T follicular helper cell (primary cell): ENCODE data around the gene MCM5.
"Not testable (repeated sequence)": the region's sequence is repeated elsewhere in the genome, so short reads cannot be mapped to it uniquely, and the experiment has no call there.

Experiments
- DNase-seq: peaks from one replicate; pipeline ENCODE4 v3.0.0-alpha.2; 2020; ENCODE audit warnings: low read depth

MCM5 gene

GRCh38 chr22:35432228-35432905 lies 32.4 kb downstream of the MCM5 start:
- DNase-seq: no peak

- no peak for DNase-seq
Measured at GRCh38 chr22:35434061-35434710, 34.2 kb downstream of the MCM5 start.

- no peak for DNase-seq
Measured at GRCh38 chr22:35435201-35435740, 35.3 kb downstream of the MCM5 start.

GRCh38 chr22:35436421-35436820 lies 36.5 kb downstream of the MCM5 start:
- no peak for DNase-seq

- DNase-seq: no peak
Measured at GRCh38 chr22:35437049-35437448, 37.1 kb downstream of the MCM5 start.

DNA sequence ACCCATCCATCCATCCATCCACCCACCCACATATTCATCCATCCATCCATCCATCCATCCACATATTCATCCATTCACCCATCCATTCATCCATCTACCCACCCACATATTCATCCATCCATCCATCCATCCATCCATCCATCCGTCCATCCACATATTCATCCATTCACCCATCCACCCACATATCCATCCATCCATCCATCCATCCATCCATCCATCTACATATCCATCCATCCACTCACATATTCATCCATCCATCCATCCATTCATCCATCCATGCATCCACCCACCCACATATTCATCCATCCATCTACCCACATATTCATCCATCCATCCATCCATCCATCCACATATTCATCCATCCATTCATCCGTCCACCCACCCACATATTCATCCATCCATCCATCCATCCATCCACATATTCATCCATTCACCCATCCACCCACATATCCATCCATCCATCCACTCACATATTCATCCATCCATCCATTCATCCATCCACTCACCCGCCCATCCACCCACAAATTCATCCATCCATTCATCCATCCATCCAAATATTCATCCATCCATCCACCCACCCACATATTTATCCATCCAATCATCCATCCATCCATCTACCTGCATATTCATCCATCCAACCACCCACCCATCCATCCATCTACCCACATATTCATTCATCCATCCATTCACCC lies 38.9 kb downstream of the MCM5 start:
- not testable (repeated sequence) for DNase-seq

- DNase-seq: no peak
Measured at GRCh38 chr22:35439365-35439717, 39.4 kb downstream of the MCM5 start.

- DNase-seq: no peak
Measured at GRCh38 chr22:35440129-35440528, 40.2 kb downstream of the MCM5 start.

- DNase-seq: no peak
Measured at GRCh38 chr22:35441489-35442100, 41.7 kb downstream of the MCM5 start.

- DNase-seq: no peak
Measured at GRCh38 chr22:35442471-35442870, 42.5 kb downstream of the MCM5 start.

- no peak for DNase-seq
Measured at GRCh38 chr22:35443338-35443737, 43.4 kb downstream of the MCM5 start.

DNA sequence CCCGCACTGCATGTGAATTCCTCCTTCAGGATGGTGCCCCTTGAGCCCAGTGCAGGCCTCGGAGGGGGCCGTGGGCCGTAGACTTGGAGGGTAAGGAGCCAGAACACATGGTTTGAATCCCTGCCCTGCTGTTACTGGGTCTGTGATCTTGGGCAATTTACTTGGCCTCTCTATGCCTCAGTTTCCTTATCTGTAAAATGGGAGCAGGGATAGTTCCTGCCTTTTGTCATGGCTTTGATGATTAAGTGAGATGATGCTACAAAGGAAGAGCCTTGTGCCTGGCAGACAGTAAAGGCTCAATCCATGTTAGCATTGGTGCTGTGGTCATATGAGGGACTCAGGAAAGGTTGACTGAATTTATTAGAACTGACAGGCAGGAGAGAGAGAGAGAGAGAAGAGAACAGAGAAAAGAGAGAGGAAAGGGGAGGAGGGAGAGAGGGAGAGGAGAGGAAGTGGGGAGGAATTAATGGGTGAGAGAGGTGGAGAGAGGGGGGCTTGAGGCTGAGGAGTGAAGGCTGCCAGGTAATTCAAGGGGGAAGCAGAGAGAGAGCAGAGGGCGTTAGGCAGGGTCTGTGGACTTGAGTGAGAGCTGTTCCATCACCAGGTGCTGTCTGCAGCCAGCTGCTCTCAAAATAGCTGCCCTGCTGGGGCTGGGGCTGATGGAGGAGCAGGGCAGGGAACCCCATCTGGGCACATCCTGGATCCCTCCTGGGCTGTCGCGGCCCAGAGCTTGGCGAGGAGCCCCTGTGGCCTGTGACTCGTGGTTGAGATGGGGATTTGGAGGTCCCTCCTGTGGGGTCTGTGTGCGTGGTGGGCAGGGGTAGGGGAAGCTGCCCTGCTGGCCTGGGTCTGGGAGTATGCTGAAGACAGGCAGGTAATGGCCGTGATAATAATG lies 44.1 kb downstream of the MCM5 start:
- DNase-seq: no peak

DNA sequence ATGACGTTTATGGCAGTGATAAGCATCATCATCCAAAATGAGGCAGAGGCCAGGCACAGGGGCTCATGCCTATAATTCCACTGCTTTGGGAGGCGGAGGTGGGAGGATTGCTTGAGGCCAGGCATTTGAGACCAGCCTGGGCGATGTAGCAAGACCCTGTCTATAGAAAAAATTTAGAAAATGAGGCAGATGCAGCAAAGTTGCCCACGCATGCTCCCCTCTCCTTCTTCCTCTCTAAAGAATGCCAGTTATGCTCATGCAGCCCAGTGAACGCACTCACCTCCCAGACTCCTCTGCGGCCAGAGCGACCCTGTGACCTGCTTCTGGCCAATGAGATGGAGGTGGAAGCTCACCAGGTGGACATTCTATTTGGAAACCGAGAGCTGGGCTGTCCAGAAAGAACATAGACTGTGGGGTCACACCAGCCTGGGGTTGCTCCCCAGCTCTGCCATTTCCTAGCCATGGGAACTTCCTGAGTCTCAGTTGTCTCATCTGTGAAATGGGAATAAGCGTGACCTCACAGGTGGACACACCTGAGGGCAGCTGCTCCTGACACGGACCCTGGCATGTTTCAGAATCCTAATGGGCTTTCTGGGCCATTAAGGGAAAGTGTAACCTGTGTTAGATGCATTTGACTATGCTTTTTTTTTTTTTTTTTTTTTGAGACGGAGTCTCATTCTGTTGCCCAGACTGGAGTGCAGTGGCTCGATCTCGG lies 44.9 kb downstream of the MCM5 start:
- DNase-seq: no peak

- DNase-seq: no peak
Measured at GRCh38 chr22:35445933-35446332, 46.0 kb downstream of the MCM5 start.

DNA sequence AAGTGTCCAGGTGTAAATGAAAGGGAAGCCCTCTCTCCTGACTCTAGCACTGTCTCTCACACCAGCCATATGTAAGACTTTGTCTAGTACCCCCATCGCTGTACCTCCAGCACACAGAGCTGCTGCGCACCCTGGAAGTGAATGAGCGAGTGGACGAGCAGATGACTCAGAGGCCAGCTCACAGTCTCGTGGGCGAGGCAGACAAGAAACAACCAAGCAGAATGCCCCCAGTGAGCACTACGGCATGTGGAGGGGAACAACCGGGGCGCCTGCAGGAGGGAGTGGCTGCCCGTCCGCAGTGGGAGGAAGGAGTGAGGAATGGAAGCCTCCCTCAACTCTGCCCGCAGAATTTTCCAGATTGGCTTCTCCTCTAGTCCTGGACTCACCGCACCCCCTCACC lies 46.4 kb downstream of the MCM5 start:
- no peak for DNase-seq

DNA sequence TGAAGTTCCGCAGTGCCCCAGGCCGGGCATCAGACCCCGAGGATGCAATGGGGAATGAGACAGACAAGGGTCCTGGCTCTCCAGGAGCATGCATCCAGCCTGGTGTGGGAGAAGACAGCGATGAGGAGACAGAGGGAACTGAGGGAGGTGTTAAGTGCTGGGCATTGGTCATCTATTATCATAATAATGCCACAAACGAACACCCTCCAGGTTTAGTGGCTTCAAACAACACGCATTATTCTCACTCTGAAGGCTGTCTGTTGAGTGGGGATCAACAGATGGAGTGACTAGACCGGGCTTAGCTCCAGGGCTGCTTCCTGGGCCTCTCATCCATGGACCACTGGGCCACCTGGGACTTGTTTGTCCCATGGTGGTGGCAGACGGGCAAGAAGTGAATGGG lies 48.6 kb downstream of the MCM5 start:
- DNase-seq: no peak

- no peak for DNase-seq
Measured at GRCh38 chr22:35449829-35450689, 50.1 kb downstream of the MCM5 start.

DNA sequence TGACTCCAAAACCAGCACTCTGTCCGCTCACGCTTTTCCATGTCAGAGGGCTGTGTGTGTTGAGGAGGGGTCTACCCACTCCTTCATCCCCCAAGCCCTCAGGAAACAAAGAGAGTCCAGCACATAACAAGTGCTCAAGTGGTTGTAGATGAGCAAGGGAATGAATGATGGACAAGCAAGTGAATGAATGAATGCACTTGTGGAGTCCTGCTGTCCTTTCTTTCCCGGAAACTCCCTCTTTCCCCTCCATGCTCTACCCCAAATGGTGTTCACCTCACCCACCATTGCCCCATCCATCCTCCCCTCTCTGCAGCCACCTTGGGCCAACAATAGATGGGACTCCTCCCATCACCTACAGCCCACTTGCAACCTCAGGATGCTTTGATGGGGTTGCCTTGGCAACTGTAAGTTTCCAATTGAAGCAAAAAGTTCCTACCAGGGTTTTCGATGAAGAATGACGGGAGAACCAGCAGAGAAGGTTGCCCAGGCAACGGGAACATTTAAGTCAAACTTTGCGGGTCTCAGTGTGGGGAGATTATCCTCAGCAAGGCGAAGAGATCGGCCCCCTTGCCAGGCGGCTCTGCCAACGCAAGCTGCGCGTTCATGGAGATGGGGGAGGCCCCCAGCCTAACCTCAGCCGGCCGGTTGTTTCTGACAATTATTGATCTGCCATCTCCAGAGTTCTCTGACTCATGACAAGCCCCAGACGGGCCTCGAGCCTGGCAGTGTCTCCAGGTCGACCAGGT lies 51.1 kb downstream of the MCM5 start:
- no peak for DNase-seq

- no peak for DNase-seq
Measured at GRCh38 chr22:35451592-35451991, 51.7 kb downstream of the MCM5 start.
